Astrocyte (in vitro differentiated cells and primary cell): Measurements from ENCODE around the gene RAB14. TPM values are rescaled to one million over a fixed set of nuclear protein-coding genes. Genes with fewer than 3 reads are reported as not detected.

Experiments
- DNase-seq: peaks from one replicate; pipeline ENCODE4 v3.0.0-alpha.2; 2010; ENCODE audit warnings: low read depth
- FAIRE-seq: peaks from 2 replicates; lab custom pipeline; 2011; peaks lifted over from hg19 to GRCh38; lab: Jason Lieb, UNC
- H2AFZ ChIP-seq: 2 replicates; pipeline ENCODE4 v1.6.0; 2012; ENCODE audit warnings: low read depth, low read length, inconsistent platforms
- H3K27ac ChIP-seq: 2 replicates; pipeline ENCODE4 v1.5.1; 2011; ENCODE audit warnings: low read depth, low read length, inconsistent platforms
- H3K27me3 ChIP-seq: 2 replicates; pipeline ENCODE4 v1.6.0; 2011; ENCODE audit warnings: low read length, inconsistent platforms; ENCODE audit not compliant: insufficient read depth
- H3K36me3 ChIP-seq: 2 replicates; pipeline ENCODE4 v1.5.1; 2011; ENCODE audit warnings: low read length, inconsistent platforms; ENCODE audit not compliant: insufficient read depth
- H3K4me1 ChIP-seq: 2 replicates; pipeline ENCODE4 v1.5.1; 2011; ENCODE audit warnings: low read length, inconsistent platforms; ENCODE audit not compliant: insufficient read depth
- H3K4me2 ChIP-seq: 2 replicates; pipeline ENCODE4 v1.6.0; 2012; ENCODE audit warnings: low read length, inconsistent platforms
- H3K4me3 ChIP-seq: 2 replicates; pipeline ENCODE4 v1.5.1; 2011; ENCODE audit warnings: low read depth, mild to moderate bottlenecking, low read length, inconsistent platforms; ENCODE audit not compliant: insufficient read depth
- H3K79me2 ChIP-seq: 2 replicates; pipeline ENCODE4 v1.6.0; 2012; ENCODE audit warnings: mild to moderate bottlenecking, low read length, inconsistent platforms; ENCODE audit not compliant: insufficient read depth
- H3K9ac ChIP-seq: 2 replicates; pipeline ENCODE4 v1.6.0; 2012; ENCODE audit warnings: mild to moderate bottlenecking, low read length, inconsistent platforms
- H3K9me3 ChIP-seq: 2 replicates; pipeline ENCODE4 v1.5.1; 2012; ENCODE audit warnings: low read depth, mild to moderate bottlenecking, low read length, inconsistent platforms; ENCODE audit not compliant: insufficient read depth
- H4K20me1 ChIP-seq: 2 replicates; pipeline ENCODE4 v1.6.0; 2012; ENCODE audit warnings: low read length, inconsistent platforms; ENCODE audit not compliant: insufficient read depth
- H3K27ac Mint-ChIP-seq: one replicate; pipeline ENCODE4 v1.8.0; 2021; ENCODE audit warnings: mild to moderate bottlenecking, mixed read lengths; ENCODE audit not compliant: unreplicated experiment
- H3K27me3 Mint-ChIP-seq: one replicate; pipeline ENCODE4 v1.8.0; 2021; ENCODE audit warnings: low read depth, mixed read lengths; ENCODE audit not compliant: unreplicated experiment
- H3K36me3 Mint-ChIP-seq: one replicate; pipeline ENCODE4 v1.8.0; 2021; ENCODE audit warnings: low read depth, mixed read lengths; ENCODE audit not compliant: unreplicated experiment
- H3K4me1 Mint-ChIP-seq: one replicate; pipeline ENCODE4 v1.8.0; 2021; ENCODE audit warnings: low read depth, mixed read lengths; ENCODE audit not compliant: unreplicated experiment
- H3K4me3 Mint-ChIP-seq: one replicate; pipeline ENCODE4 v1.8.0; 2021; ENCODE audit warnings: mild to moderate bottlenecking, moderate library complexity, mixed read lengths; ENCODE audit not compliant: unreplicated experiment
- H3K9me3 Mint-ChIP-seq: one replicate; pipeline ENCODE4 v1.8.0; 2021; ENCODE audit warnings: mild to moderate bottlenecking, mixed read lengths; ENCODE audit not compliant: unreplicated experiment
- CTCF ChIP-seq: IDR thresholded peaks from 2 replicates; pipeline ENCODE4 v1.5.1; 2011; ENCODE audit warnings: low read depth, mild to moderate bottlenecking, inconsistent platforms, low read length, moderate library complexity; ENCODE audit not compliant: insufficient read depth
- EZH2 ChIP-seq: IDR thresholded peaks from 2 replicates; pipeline ENCODE4 v1.6.1; 2012; ENCODE audit warnings: mild to moderate bottlenecking, low read length, inconsistent platforms; ENCODE audit not compliant: insufficient read depth
- total RNA-seq: library from RNA; stranded (reverse); gene quantifications from 2 replicates; pipeline ENCODE4 v1.2.1, GENCODE V29; 2021

The RAB14 gene
- total RNA-seq, 1 donor from 2014 or later, result 72.1 TPM

- Mint-ChIP-seq H3K4me1 (no peaks in the 10 kb centered on the region), H3K27ac (no peak overlapping the region), H3K4me3 (no peak overlapping the region), H3K27me3 (no peaks in the 10 kb centered on the region), H3K9me3 (no peaks in the 10 kb centered on the region), H3K36me3 (peaks cover 10% of the 10 kb centered on the region)
- Histone ChIP-seq H3K27ac (no peak overlapping the region), H3K4me1 (no peaks in the 10 kb centered on the region), H3K27me3 (no peaks in the 10 kb centered on the region), H4K20me1 (no peaks in the 10 kb centered on the region), H3K4me3 (no peak overlapping the region), H3K79me2 (no peaks in the 10 kb centered on the region), H3K9ac (no peak overlapping the region), H3K4me2 (no peak overlapping the region), H3K36me3 (peaks cover 17% of the 10 kb centered on the region), H2AFZ (no peak overlapping the region), H3K9me3 (no peaks in the 10 kb centered on the region)
- DNase-seq (no peak), FAIRE-seq (no peak)
- no peak for TF ChIP-seq CTCF
- no peak for TF ChIP-seq EZH2
Measured at GRCh38 chr9:121138973-121139372, 62.7 kb downstream of the RAB14 start.

- Histone ChIP-seq H3K9me3 (no peaks in the 10 kb centered on the region), H3K27me3 (no peaks in the 10 kb centered on the region), H3K4me3 (no peak overlapping the region), H3K27ac (no peak overlapping the region), H4K20me1 (no peaks in the 10 kb centered on the region), H2AFZ (no peak overlapping the region), H3K4me1 (no peaks in the 10 kb centered on the region), H3K36me3 (peaks cover 15% of the 10 kb centered on the region), H3K79me2 (no peaks in the 10 kb centered on the region), H3K4me2 (no peak overlapping the region), H3K9ac (no peak overlapping the region)
- H3K4me3 Mint-ChIP-seq, result no peak overlapping the region
- DNase-seq (no peak), FAIRE-seq (no peak)
- TF ChIP-seq CTCF (no peak), EZH2 (no peak)
- H3K27me3 Mint-ChIP-seq, result no peaks in the 10 kb centered on the region
- H3K27ac Mint-ChIP-seq, result no peak overlapping the region
- no peaks in the 10 kb centered on the region for H3K9me3 Mint-ChIP-seq
- H3K4me1 Mint-ChIP-seq, result no peaks in the 10 kb centered on the region
- peaks cover 10% of the 10 kb centered on the region for H3K36me3 Mint-ChIP-seq
Measured at GRCh38 chr9:121138561-121138960, 63.1 kb downstream of the RAB14 start.

- DNase-seq (no peak), FAIRE-seq (no peak)
- Mint-ChIP-seq H3K27me3 (no peaks in the 10 kb centered on the region), H3K36me3 (peaks cover 9% of the 10 kb centered on the region), H3K27ac (no peak overlapping the region), H3K9me3 (peaks cover under 1% of the 10 kb centered on the region), H3K4me1 (peaks cover 1% of the 10 kb centered on the region), H3K4me3 (no peak overlapping the region)
- Histone ChIP-seq H3K27me3 (no peaks in the 10 kb centered on the region), H3K36me3 (no peaks in the 10 kb centered on the region), H2AFZ (no peak overlapping the region), H3K79me2 (no peaks in the 10 kb centered on the region), H4K20me1 (no peaks in the 10 kb centered on the region), H3K4me3 (no peak overlapping the region), H3K9me3 (no peaks in the 10 kb centered on the region), H3K4me2 (no peak overlapping the region), H3K4me1 (no peaks in the 10 kb centered on the region), H3K9ac (no peak overlapping the region), H3K27ac (no peak overlapping the region)
- no peak for TF ChIP-seq CTCF
- no peak for TF ChIP-seq EZH2
Measured at GRCh38 chr9:121135642-121136041, 66.0 kb downstream of the RAB14 start.
